Pancreas (tissue), 10 donors: Measurements from ENCODE around the gene RNF214. TPM values are rescaled to one million over a fixed set of nuclear protein-coding genes. Genes with fewer than 3 reads are reported as not detected.

Experiments
- ATAC-seq, 4 donors: fragments of 200-7000 bp; cut with Tn5 transposase; one replicate each; pipeline versions ENCODE4 v1.8.0 to v1.9.1; 2020; ENCODE audit warnings: mild to moderate bottlenecking in 4 of 4, moderate library complexity in 4 of 4
- DNase-seq, 6 donors: peaks; one replicate each; pipeline ENCODE4 v3.0.0-alpha.2; 2020
- FAIRE-seq: peaks from 2 replicates; lab custom pipeline; 2012; peaks lifted over from hg19 to GRCh38; lab: Jason Lieb, UNC
- H3K27ac ChIP-seq, 4 donors: fragments of 200-600 bp; sonication (generic); 1 replicate in 3 of 4; 2 replicates in 1 of 4; pipeline versions ENCODE4 v1.5.0 to v1.8.0; 2020
- H3K27me3 ChIP-seq, 4 donors: fragments of 200-600 bp; one replicate each; pipeline ENCODE4 v1.8.0; 2021
- H3K36me3 ChIP-seq, 3 donors: fragments of 200-600 bp; sonication (generic) in 1 of 3; one replicate each; pipeline versions ENCODE4 v1.5.0 to v1.8.0; 2020 to 2021
- H3K4me1 ChIP-seq, 3 donors: fragments of 200-600 bp; one replicate each; pipeline ENCODE4 v1.8.0; 2021
- H3K4me3 ChIP-seq, 4 donors: fragments of 200-600 bp; sonication (generic) in 2 of 4; one replicate each; pipeline versions ENCODE4 v1.5.0 to v1.8.0; 2020 to 2021
- H3K9me3 ChIP-seq, 4 donors: fragments of 200-600 bp; one replicate each; pipeline ENCODE4 v1.8.0; 2021
- CTCF ChIP-seq, 4 donors: fragments of 200-600 bp; sonication (generic) in 3 of 4; IDR thresholded peaks; one replicate each; pipeline versions ENCODE4 v1.5.0 to v1.8.0; 2021; ENCODE audit warnings: antibody characterized with exemption in 4 of 4
- WGBS, 2 donors: extraction: QIAGEN DNeasy Blood & Tissue Kit; methylation state at CpG; one replicate each; pipeline ENCODE4 v1.1.7; 2013; 5-methylcytosine and 5-hydroxymethylcytosine counted together
- intact Hi-C, 3 donors: fragments of 100-400 bp; cut with DNase I; formaldehyde crosslinking; loops; one replicate each; pipeline versions ENCODE4 v1.11.1 to v1.14.2; 2022
- polyA plus RNA-seq, 2 donors: library from polyadenylated mRNA; stranded (reverse); fragments of 200-250 nt; gene quantifications; one replicate each; pipeline ENCODE4 v1.2.3, GENCODE V29; 2013
- total RNA-seq, 6 donors: library from RNA; stranded (reverse); fragmentation: NEBNext Ultra II Directional in 4 of 6; extraction: Animal tissue kit (Norgen Biotek cat#: 25700) in 4 of 6; gene quantifications; one replicate each; pipeline versions ENCODE4 v1.2.1 to v1.2.4, GENCODE V29; 2021 to 2023
- donor health status: healthy with polysubstance abuse.
- donor health status: DM: no; HTN: no; CAD: no; lungs with moderate emphysema.
- donor health status: DM: no; HTN: no; CAD: no.
- donor health status: control.
- donor health status: control.
- donor health status: Bipolar disorder and iron deficiency.
- donor health status: DM: yes; HTN: yes; CAD: no.
- donor health status: DM: no; HTN: no; CAD: no.
- donor health status: DM: no; HTN: no; CAD: no.
- donor health status: DM: yes; HTN: yes; CAD: no.

Gene RNF214
- total and polyA plus RNA-seq, 8 donors: 14.0 to 23.8 (median 19.0) TPM

DNA sequence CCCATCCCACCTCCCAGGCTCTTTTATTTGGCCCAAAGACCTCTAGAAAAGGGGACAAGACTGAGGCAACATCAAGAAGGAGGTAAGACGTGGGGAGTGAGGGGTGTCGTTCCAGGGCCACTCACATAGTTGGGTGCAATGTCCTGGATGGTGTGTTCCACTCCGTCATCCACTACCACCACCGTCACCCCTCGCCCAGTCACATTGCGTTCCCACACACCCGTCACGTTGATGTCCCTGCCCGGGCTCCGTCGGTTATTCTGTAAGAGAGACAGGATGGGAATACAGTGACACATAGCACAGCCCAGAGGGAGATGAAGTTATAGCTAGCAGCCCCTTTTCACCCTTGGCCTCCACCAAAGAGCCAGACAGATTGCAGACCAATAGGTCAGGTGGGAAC is 4.4 kb upstream of the RNF214 start:
- H3K9me3 ChIP-seq: no peaks in the 10 kb centered on the region
- WGBS, 2 donors: 89 to 90% methylated on average over 11 of the region's 11 CpGs
- ATAC-seq: no peak
- no peak overlapping the region for H3K27ac ChIP-seq
- H3K4me3 ChIP-seq: no peak overlapping the region
- H3K36me3 ChIP-seq: peaks cover 5 to 18% (median 12%) of the 10 kb centered on the region in 3 donors
- no peaks in the 10 kb centered on the region for H3K27me3 ChIP-seq
- intact Hi-C loops: loop anchor here in 1 of 3 donors (10.0 kb wide), 2 partner anchors 123 to 363 kb away; no protein-coding TSS in a partner anchor
- peak in 1 of 6 donors; percentile 6 for DNase-seq
- no peak for TF ChIP-seq CTCF (IDR thresholded peaks at IDR 0.05)
- H3K4me1 ChIP-seq: peaks cover 5 to 13% (median 6%) of the 10 kb centered on the region in 3 donors
- no peak for FAIRE-seq

GRCh38 chr11:117229411-117229810 is 3.1 kb upstream of the RNF214 start:
- Histone ChIP-seq H3K36me3 (peaks cover 5 to 12% (median 10%) of the 10 kb centered on the region in 3 donors), H3K9me3 (no peaks in the 10 kb centered on the region), H3K27ac (no peak overlapping the region), H3K4me1 (peaks cover 7 to 21% (median 9%) of the 10 kb centered on the region in 3 donors), H3K27me3 (no peaks in the 10 kb centered on the region), H3K4me3 (no peak overlapping the region)
- FAIRE-seq: no peak
- no peak for ATAC-seq
- WGBS, 2 donors: 87 to 91% methylated on average over 12 of the region's 12 CpGs
- TF ChIP-seq CTCF (IDR thresholded peaks at IDR 0.05): no peak
- intact Hi-C loops: loop anchor here in 1 of 3 donors (10.0 kb wide), 2 partner anchors 125 to 365 kb away; no protein-coding TSS in a partner anchor
- DNase-seq: peak in 1 of 6 donors; percentile 34

DNA sequence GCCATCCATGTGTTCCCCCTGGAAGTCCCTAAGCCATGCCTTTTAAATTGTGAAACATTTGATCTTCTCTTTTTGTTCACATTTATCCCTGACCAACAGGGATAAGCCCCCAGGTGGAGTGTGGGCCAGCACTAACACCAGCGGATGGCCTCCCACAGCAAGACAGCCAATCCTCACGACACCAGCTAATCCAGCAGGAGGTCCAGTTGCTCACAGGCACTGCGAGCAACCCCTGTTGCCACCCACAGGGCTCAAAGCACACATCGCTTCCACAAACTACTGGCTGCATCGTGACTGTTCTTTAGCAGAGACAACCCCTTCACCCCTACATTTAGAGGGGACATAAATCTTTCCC is 2.6 kb upstream of the RNF214 start:
- TF ChIP-seq CTCF (IDR thresholded peaks at IDR 0.05): no peak
- no peak overlapping the region for H3K27ac ChIP-seq
- intact Hi-C loops: loop anchor here in 2 of 3 donors (5.0 to 10.0 kb wide), 4 partner anchors 85 to 365 kb away; partner anchors contain the start of gene BACE1 (in 2 of the 2)
- DNase-seq: no peak
- H3K9me3 ChIP-seq: no peaks in the 10 kb centered on the region
- peaks cover 5 to 12% (median 10%) of the 10 kb centered on the region in 3 donors for H3K36me3 ChIP-seq
- H3K27me3 ChIP-seq: no peaks in the 10 kb centered on the region
- no peak for FAIRE-seq
- no peak for ATAC-seq
- 67 to 83% methylated on average over 5 of the region's 5 CpGs for WGBS, 2 donors
- H3K4me1 ChIP-seq: peaks cover 9 to 21% (median 12%) of the 10 kb centered on the region in 3 donors
- no peak overlapping the region for H3K4me3 ChIP-seq

GRCh38 chr11:117230286-117230961 is 2.0 kb upstream of the RNF214 start:
- no peaks in the 10 kb centered on the region for H3K27me3 ChIP-seq
- DNase-seq (no peak), ATAC-seq (no peak), FAIRE-seq (no peak)
- TF ChIP-seq CTCF (IDR thresholded peaks at IDR 0.05): no peak
- intact Hi-C loops: loop anchor here in 2 of 3 donors (5.0 to 10.0 kb wide), 2 partner anchors 84 to 87 kb away; partner anchors contain the start of gene BACE1 (in 2 of the 2)
- peak overlapping the region in 1 of 4 donors; percentile 89 for H3K4me3 ChIP-seq
- H3K4me1 ChIP-seq: peaks cover 9 to 21% (median 13%) of the 10 kb centered on the region in 3 donors
- H3K9me3 ChIP-seq: no peaks in the 10 kb centered on the region
- peaks cover 5 to 12% (median 10%) of the 10 kb centered on the region in 3 donors for H3K36me3 ChIP-seq
- no peak overlapping the region for H3K27ac ChIP-seq
- WGBS, 2 donors: 33 to 37% methylated on average over 12 of the region's 12 CpGs
